BJ (cell line): ENCODE results near the gene ARHGAP4. TPM values are rescaled to one million over a fixed set of nuclear protein-coding genes. Genes with fewer than 3 reads are reported as not detected.

Experiments
- CTCF ChIA-PET: fragments of 350-600 bp; formaldehyde crosslinking; extraction: SDS; loops from one replicate; lab custom pipeline; 2021; ENCODE audit warnings: antibody characterized with exemption, inconsistent platforms; lab: Yijun Ruan, JAX
- POLR2A ChIA-PET: fragments of 300-600 bp; sonication (Branson Sonifier 250); formaldehyde crosslinking; extraction: SDS; loops from one replicate; lab custom pipeline; 2021; ENCODE audit warnings: antibody characterized with exemption; lab: Charles Lee
- DNase-seq: peaks from one replicate; pipeline ENCODE4 v3.0.0-alpha.2; 2011; ENCODE audit warnings: low read depth
- H3K27me3 ChIP-seq: 2 replicates; pipeline ENCODE4 v1.6.0; 2011; ENCODE audit warnings: low read length; ENCODE audit not compliant: control insufficient read depth, insufficient read depth
- H3K36me3 ChIP-seq: 2 replicates; pipeline ENCODE4 v1.5.1; 2011; ENCODE audit warnings: low read length; ENCODE audit not compliant: control insufficient read depth, insufficient read depth
- H3K4me3 ChIP-seq: 2 replicates; pipeline ENCODE4 v1.5.1; 2011; ENCODE audit warnings: low read depth, mild to moderate bottlenecking, control low read depth, low read length
- CTCF ChIP-seq: IDR thresholded peaks from 2 replicates; pipeline ENCODE4 v1.5.1; 2011; ENCODE audit warnings: low read depth, mild to moderate bottlenecking, control low read depth, inconsistent platforms, low read length, moderate library complexity; ENCODE audit not compliant: insufficient read depth
- polyA plus RNA-seq: library from polyadenylated mRNA; depleted of rRNA; stranded (reverse); fragments of >200 nt; gene quantifications from 2 replicates; pipeline ENCODE4 v1.2.3, GENCODE V29; 2011

The ARHGAP4 gene
- polyA plus RNA-seq, 1 experiment: 0.82 TPM

- H3K36me3 ChIP-seq: no peaks in the 10 kb centered on the region
- POLR2A ChIA-PET: no interaction called here
- no peak overlapping the region for H3K4me3 ChIP-seq
- no peak for DNase-seq
- CTCF ChIA-PET: no interaction called here
- no peaks in the 10 kb centered on the region for H3K27me3 ChIP-seq
- TF ChIP-seq CTCF: no peak
Observed at GRCh38 chrX:153888344-153888743, 37.7 kb downstream of the ARHGAP4 start.

- no peak overlapping the region for H3K4me3 ChIP-seq
- CTCF ChIA-PET: interaction anchor here (1.0 kb wide), 1 partner anchor 13 kb away, joined by 4 read pairs; no protein-coding TSS in a partner anchor
- TF ChIP-seq CTCF: no peak
- DNase-seq: no peak
- POLR2A ChIA-PET: no interaction called here
- no peaks in the 10 kb centered on the region for H3K27me3 ChIP-seq
- H3K36me3 ChIP-seq: no peaks in the 10 kb centered on the region
Observed at GRCh38 chrX:153887385-153887784, 38.7 kb downstream of the ARHGAP4 start.

DNA sequence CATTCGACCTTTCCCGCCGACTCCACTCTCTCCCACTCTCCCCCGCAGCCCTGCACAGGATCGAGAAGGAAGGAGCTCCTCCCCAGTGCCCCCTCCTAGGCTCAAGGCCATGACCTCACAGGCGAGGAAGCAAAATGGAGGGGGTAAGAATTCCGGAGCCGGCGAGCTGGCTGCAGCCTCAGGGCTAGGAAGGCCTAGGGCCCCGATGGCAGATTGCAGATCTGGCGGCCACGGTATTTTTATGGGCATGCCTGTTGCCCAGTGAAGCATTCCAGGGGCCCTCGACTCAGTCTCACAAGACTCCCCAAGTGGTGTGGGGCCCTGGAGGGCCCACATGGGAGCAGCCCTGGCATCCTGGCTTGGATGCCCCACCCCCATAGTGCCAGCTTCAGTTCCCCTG, 39.1 kb downstream of the ARHGAP4 start:
- no peaks in the 10 kb centered on the region for H3K36me3 ChIP-seq
- CTCF ChIA-PET: interaction anchor here (1.0 kb wide), 1 partner anchor 13 kb away, joined by 4 read pairs; no protein-coding TSS in a partner anchor
- TF ChIP-seq CTCF: no peak
- POLR2A ChIA-PET: no interaction called here
- no peak overlapping the region for H3K4me3 ChIP-seq
- H3K27me3 ChIP-seq: no peaks in the 10 kb centered on the region
- no peak for DNase-seq

GRCh38 chrX:153885968-153886903, 39.8 kb downstream of the ARHGAP4 start, which contains the start of gene L1CAM:
Gene L1CAM (minus strand): TSS chrX:153886173. CDS start chrX:153875836, 10,337 bp downstream.
- DNase-seq: no peak
- Histone ChIP-seq H3K27me3 (no peaks in the 10 kb centered on the region), H3K4me3 (peak within 1 kb of the TSS; percentile 56), H3K36me3 (peaks cover 1% of the 10 kb centered on the region; the same call in 1 of the 2 replicates)
- CTCF ChIA-PET: interaction anchor here (1.0 kb wide), 1 partner anchor 14 kb away, joined by 4 read pairs; no protein-coding TSS in a partner anchor
- POLR2A ChIA-PET: no interaction called here
- TF ChIP-seq CTCF: no peak

DNA sequence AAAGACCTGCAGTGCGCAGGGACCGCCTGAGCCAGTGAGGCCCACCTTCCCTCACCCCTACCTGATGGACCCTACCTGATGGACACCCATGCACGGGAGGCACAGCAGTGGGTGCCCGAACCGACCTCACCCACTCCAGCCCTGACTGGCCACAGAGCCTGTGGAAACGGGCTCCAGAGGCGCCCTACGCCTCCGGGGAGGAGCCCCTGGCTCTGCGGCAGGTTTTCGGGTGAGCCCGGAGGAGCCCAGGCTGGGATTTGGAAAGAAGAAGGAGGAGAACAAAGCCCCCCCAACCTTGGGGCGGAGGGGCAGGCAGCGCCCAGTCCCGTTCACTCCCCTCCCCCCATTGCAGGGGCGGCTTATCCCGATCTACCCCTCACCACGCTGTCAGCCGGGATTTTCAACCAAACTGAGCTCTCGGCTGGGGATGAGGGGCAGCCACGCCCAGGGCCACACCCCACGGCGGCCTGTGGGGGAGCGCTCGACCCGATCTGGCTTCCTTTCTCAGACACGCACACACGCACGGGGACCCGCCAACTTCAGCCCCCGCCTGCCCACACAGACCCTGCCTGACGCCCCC, 40.8 kb downstream of the ARHGAP4 start:
- no peak for DNase-seq
- Histone ChIP-seq H3K27me3 (no peaks in the 10 kb centered on the region), H3K36me3 (peaks cover 2% of the 10 kb centered on the region; the same call in 1 of the 2 replicates), H3K4me3 (peak overlapping the region; percentile 56)
- POLR2A ChIA-PET: no interaction called here
- CTCF ChIA-PET: no interaction called here
- no peak for TF ChIP-seq CTCF
